GM12878 (cell line): Measurements from ENCODE around the gene DCLRE1B. TPM values are rescaled to one million over a fixed set of nuclear protein-coding genes. Genes with fewer than 3 reads are reported as not detected.

ENCODE experiments used
- ATAC-seq: fragments of 200-7000 bp; cut with Tn5 transposase; 3 replicates; pipeline ENCODE4 v1.9.1; 2020; ENCODE audit warnings: mild to moderate bottlenecking, moderate library complexity
- BruUV-seq: library from RNA; stranded (reverse); fragments of 400-500 nt; replicated peaks from 2 replicates; lab custom pipeline; 2021; lab: Mats Ljungman, UMichigan
- CTCF ChIA-PET: fragments of 300-600 bp; sonication (Branson Sonifier 250); formaldehyde crosslinking; extraction: SDS; loops from one replicate; lab custom pipeline; 2021; ENCODE audit warnings: inconsistent platforms; lab: Yijun Ruan, JAX
- POLR2A ChIA-PET: fragments of 350-600 bp; formaldehyde crosslinking; extraction: SDS; loops from one replicate; lab custom pipeline; 2021; ENCODE audit warnings: inconsistent platforms; lab: Charles Lee
- RAD21 ChIA-PET: fragments of 300-600 bp; sonication (Branson Sonifier 250); formaldehyde crosslinking; loops from one replicate; lab custom pipeline; 2023; ENCODE audit warnings: antibody characterized with exemption; ENCODE audit not compliant: unreplicated experiment; lab: Charles Lee
- SMC1A ChIA-PET: fragments of 300-600 bp; sonication (Branson Sonifier 250); formaldehyde crosslinking; loops from one replicate; lab custom pipeline; 2023; ENCODE audit not compliant: unreplicated experiment, uncharacterized antibody; lab: Charles Lee
- DNase-seq: peaks from one replicate; pipeline ENCODE4 v3.0.0-alpha.2; 2011; ENCODE audit warnings: low read depth, low spot score
- FAIRE-seq: peaks from 3 replicates; lab custom pipeline; 2011; peaks lifted over from hg19 to GRCh38; lab: Jason Lieb, UNC
- H2AFZ ChIP-seq: 2 replicates; pipeline ENCODE4 v1.6.0; 2011; ENCODE audit warnings: low read depth, low read length, control low read depth; ENCODE audit not compliant: control insufficient read depth
- H3K27ac ChIP-seq: 2 replicates; pipeline ENCODE4 v1.5.1; 2011; ENCODE audit warnings: control low read depth; ENCODE audit not compliant: control insufficient read depth, insufficient read depth
- H3K27me3 ChIP-seq, 2 experiments: replicated peaks in 1 of 2; 2 replicates each; pipeline versions ENCODE4 v1.6.0 to v1.6.1; 2011; ENCODE audit warnings: low read length in 1 of 2; ENCODE audit not compliant: control insufficient read depth in 2 of 2, insufficient read depth in 2 of 2
- H3K36me3 ChIP-seq, 2 experiments: 2 replicates each; pipeline ENCODE4 v1.5.1; 2011; ENCODE audit warnings: low read length in 1 of 2; ENCODE audit not compliant: control insufficient read depth in 2 of 2, insufficient read depth in 2 of 2
- H3K4me1 ChIP-seq: 2 replicates; pipeline ENCODE4 v1.6.1; 2011; ENCODE audit warnings: mild to moderate bottlenecking, low read length, moderate library complexity, mixed read lengths; ENCODE audit not compliant: control insufficient read depth, insufficient read depth
- H3K4me2 ChIP-seq: 2 replicates; pipeline ENCODE4 v1.6.0; 2011; ENCODE audit warnings: control low read depth; ENCODE audit not compliant: control insufficient read depth, insufficient read depth
- H3K4me3 ChIP-seq: fragments of 200-600 bp; sonication (generic); 2 replicates; pipeline ENCODE4 v1.5.1; 2016
- H3K79me2 ChIP-seq: 2 replicates; pipeline ENCODE4 v1.6.0; 2011; ENCODE audit warnings: low read length; ENCODE audit not compliant: control insufficient read depth, insufficient read depth
- H3K9ac ChIP-seq: 2 replicates; pipeline ENCODE4 v1.8.0; 2011; ENCODE audit warnings: low read length, control low read depth, mixed read lengths; ENCODE audit not compliant: control insufficient read depth, insufficient read depth
- H3K9me3 ChIP-seq: replicated peaks from 3 replicates; pipeline ENCODE4 v1.5.1; 2011; ENCODE audit warnings: mild to moderate bottlenecking, low read length; ENCODE audit not compliant: control insufficient read depth, insufficient read depth
- H4K20me1 ChIP-seq: 2 replicates; pipeline ENCODE4 v1.6.0; 2011; ENCODE audit not compliant: control insufficient read depth, insufficient read depth
- ESRRA ChIP-seq: IDR thresholded peaks from 2 replicates; pipeline ENCODE4 v1.6.1; 2012; ENCODE audit warnings: mild to moderate bottlenecking, low read length, improper control_type of control experiment
- GABPA ChIP-seq: IDR thresholded peaks from 2 replicates; pipeline ENCODE4 v1.6.1; 2014; ENCODE audit warnings: antibody characterized with exemption, low read depth, mild to moderate bottlenecking, inconsistent platforms
- MLLT1 ChIP-seq: fragments of 450-650 bp; IDR thresholded peaks from 2 replicates; pipeline ENCODE4 v1.6.1; 2016; ENCODE audit warnings: mild to moderate bottlenecking
- REST ChIP-seq: IDR thresholded peaks from 2 replicates; pipeline ENCODE4 v1.6.1; 2012; ENCODE audit warnings: mild to moderate bottlenecking, low read depth, low read length
- TCF12 ChIP-seq: IDR thresholded peaks from 2 replicates; pipeline ENCODE4 v1.6.1; 2011; ENCODE audit warnings: low read depth, mild to moderate bottlenecking, low read length
- WGBS: methylation state at CpG from one replicate; pipeline ENCODE4 v1.1.6; 2016; ENCODE audit warnings: low lambda C conversion rate; ENCODE audit not compliant: insufficient replicate concordance, insufficient coverage; ENCODE audit errors: missing lambda C conversion rate; 5-methylcytosine and 5-hydroxymethylcytosine counted together
- in situ Hi-C: fragments of 300-500 bp; cut with MboI; formaldehyde crosslinking; loops from 9 replicates; pipeline ENCODE4 v1.14.3; 2018; ENCODE audit warnings: mixed read lengths
- intact Hi-C: fragments of 100-400 bp; cut with micrococcal nuclease; formaldehyde crosslinking; loops from one replicate; pipeline ENCODE4 v1.14.2; 2022; ENCODE audit not compliant: unreplicated experiment
- polyA plus RNA-seq, 11 experiments: library from polyadenylated mRNA; depleted of rRNA in 4 of 11; unstranded in 6 of 11; stranded (reverse) in 5 of 11; fragments of >200 nt; fragmentation: Nextera tagmentation in 4 of 11; fragmentation: Illumina TruSeq in 1 of 11; extraction: Ambion mirVana in 4 of 11; extraction: Trizol in 1 of 11; gene quantifications; 1 replicate in 1 of 11; 2 replicates in 10 of 11; pipeline versions ENCODE4 v1.2.1 to v1.2.3, GENCODE V29; 2011 to 2016; ENCODE audit warnings: inconsistent platforms in 2 of 11, missing spikeins in 2 of 11, low read depth in 1 of 11
- total RNA-seq, 4 experiments: library from RNA; depleted of rRNA in 3 of 4; stranded (reverse); fragments of >200 nt in 3 of 4; fragmentation: Illumina TruSeq in 1 of 4; extraction: Trizol in 1 of 4; gene quantifications; 2 replicates each; pipeline versions ENCODE4 v1.2.1 to v1.2.3, GENCODE V29; 2013 to 2021

The DCLRE1B gene
- total and polyA plus RNA-seq, 10 of the 15 experiments (the other 5 are each of a cell fraction or from before 2014, with no cell fraction given): 5.4 to 18.3 (median 13.4) TPM

GRCh38 chr1:113946678-113947387 is 41.7 kb downstream of the DCLRE1B start:
- Histone ChIP-seq H3K9me3 (peaks cover 7% of the 10 kb centered on the region), H3K4me1 (peaks cover 24% of the 10 kb centered on the region), H3K4me3 (peak overlapping the region; percentile 1; the same call in 1 of the 2 replicates), H3K4me2 (peak overlapping the region; percentile 74), H3K9ac (no peak overlapping the region; the same call in 1 of the 2 replicates), H4K20me1 (no peaks in the 10 kb centered on the region; the same call in 1 of the 2 replicates), H3K79me2 (peaks cover 52% of the 10 kb centered on the region), H3K27ac (peak overlapping the region; percentile 50), H3K36me3 (peaks cover 0 to 3% of the 10 kb centered on the region in 2 experiments; a peak in 2 of 4 replicates), H2AFZ (peak overlapping the region; percentile 23; the same call in 1 of the 2 replicates), H3K27me3 (no peaks in the 10 kb centered on the region)
- peak; percentile 64 for ATAC-seq
- no TSS peak for BruUV-seq
- ChIA-PET SMC1A (interaction anchor here (0.6 to 6.4 kb wide), 23 partner anchors 9 to 399 kb away, joined by 3 to 99 read pairs (median 5); partner anchors contain the start of genes AP4B1, DCLRE1B, HIPK1 and RSBN1), RAD21 (interaction anchor here (0.8 to 3.3 kb wide), 11 partner anchors 9 to 189 kb away, joined by 3 to 27 read pairs (median 4); partner anchors contain the start of gene HIPK1), POLR2A (interaction anchor here (0.6 to 4.6 kb wide), 7 partner anchors 10 to 214 kb away, joined by 3 to 34 read pairs (median 5); partner anchors contain the start of genes AP4B1 and HIPK1), CTCF (interaction anchor here (0.6 to 2.4 kb wide), 13 partner anchors 8 to 336 kb away, joined by 3 to 19 read pairs (median 4); partner anchors contain the start of gene AP4B1)
- in situ Hi-C loops: no loop called here
- no peak for DNase-seq
- intact Hi-C loops: no loop called here
- WGBS: 58% methylated on average over 3 of the region's 3 CpGs
- FAIRE-seq: no peak
- no peak for TF ChIP-seq MLLT1
- no peak for TF ChIP-seq TCF12
- no peak for TF ChIP-seq ESRRA
- no peak for TF ChIP-seq REST
- no peak for TF ChIP-seq GABPA
